Activated T-helper 2 cell treated with anti-CD3 and anti-CD28 coated beads, Interferon-gamma antibody, Interleukin-2, Interleukin-4, amounts not matched to agents 10 μg/mL and 5 μg/mL and 100 μg/mL, durations not matched to agents 14 hours and 24 hours and 36 hours (primary cell): ENCODE data around the gene ATG4C. TPM values are rescaled to one million over a fixed set of nuclear protein-coding genes. Genes with fewer than 3 reads are reported as not detected.

Experiments used
- DNase-seq: peaks from one replicate; pipeline ENCODE4 v3.0.0; 2021; ENCODE audit warnings: low spot score
- H3K27ac Mint-ChIP-seq: one replicate; pipeline ENCODE4 v1.8.0; 2021; ENCODE audit warnings: mixed read lengths
- H3K27me3 Mint-ChIP-seq: one replicate; pipeline ENCODE4 v1.8.0; 2021; ENCODE audit warnings: low read depth, mixed read lengths
- H3K36me3 Mint-ChIP-seq: one replicate; pipeline ENCODE4 v1.8.0; 2021; ENCODE audit warnings: low read depth, mixed read lengths
- H3K4me1 Mint-ChIP-seq: one replicate; pipeline ENCODE4 v1.8.0; 2021; ENCODE audit warnings: low read depth, mixed read lengths
- H3K4me3 Mint-ChIP-seq: one replicate; pipeline ENCODE4 v1.8.0; 2021; ENCODE audit warnings: low read depth, mild to moderate bottlenecking, moderate library complexity, mixed read lengths
- H3K9me3 Mint-ChIP-seq: one replicate; pipeline ENCODE4 v1.8.0; 2021; ENCODE audit warnings: mixed read lengths
- intact Hi-C: fragments of 100-400 bp; cut with micrococcal nuclease; formaldehyde crosslinking; loops from one replicate; pipeline ENCODE4 v1.15.1; 2023
- total RNA-seq: library from RNA; stranded (reverse); gene quantifications from 2 replicates; pipeline ENCODE4 v1.2.3, GENCODE V29; 2022

Gene ATG4C
- total RNA-seq, 1 donor from 2014 or later, result 10.1 TPM

GRCh38 chr1:62904856-62905225 lies 120.9 kb downstream of the ATG4C start:
- no peak overlapping the region for H3K27ac Mint-ChIP-seq
- peaks cover 7% of the 10 kb centered on the region for H3K4me1 Mint-ChIP-seq
- H3K36me3 Mint-ChIP-seq, result no peaks in the 10 kb centered on the region
- peaks cover 9% of the 10 kb centered on the region for H3K27me3 Mint-ChIP-seq
- intact Hi-C loops, result loop anchor here (10.0 kb wide), 1 partner anchor 1420 kb away; no protein-coding TSS in a partner anchor
- H3K9me3 Mint-ChIP-seq, result no peaks in the 10 kb centered on the region
- no peak for DNase-seq
- no peak overlapping the region for H3K4me3 Mint-ChIP-seq

DNA sequence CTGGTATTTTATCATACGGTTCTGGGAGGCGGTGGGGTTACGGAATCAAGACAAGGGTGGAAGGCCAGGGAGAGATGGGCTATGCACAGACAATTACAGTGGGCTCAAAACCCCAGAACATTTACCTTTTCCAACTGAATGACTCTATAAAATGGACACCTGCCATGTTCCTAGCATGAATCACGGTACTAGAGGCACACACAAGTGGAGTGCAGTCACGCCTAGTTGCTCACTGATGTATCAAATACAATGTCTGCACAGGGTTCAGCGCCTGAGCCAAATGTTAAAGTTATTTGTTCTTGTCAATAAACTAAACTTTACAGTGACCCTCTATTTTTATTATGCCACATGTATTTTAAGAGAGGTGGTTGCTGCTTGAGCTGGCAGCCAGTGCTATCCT lies 121.4 kb downstream of the ATG4C start:
- intact Hi-C loops, result loop anchor here (10.0 kb wide), 1 partner anchor 1421 kb away; no protein-coding TSS in a partner anchor
- no peak overlapping the region for H3K4me3 Mint-ChIP-seq

DNA sequence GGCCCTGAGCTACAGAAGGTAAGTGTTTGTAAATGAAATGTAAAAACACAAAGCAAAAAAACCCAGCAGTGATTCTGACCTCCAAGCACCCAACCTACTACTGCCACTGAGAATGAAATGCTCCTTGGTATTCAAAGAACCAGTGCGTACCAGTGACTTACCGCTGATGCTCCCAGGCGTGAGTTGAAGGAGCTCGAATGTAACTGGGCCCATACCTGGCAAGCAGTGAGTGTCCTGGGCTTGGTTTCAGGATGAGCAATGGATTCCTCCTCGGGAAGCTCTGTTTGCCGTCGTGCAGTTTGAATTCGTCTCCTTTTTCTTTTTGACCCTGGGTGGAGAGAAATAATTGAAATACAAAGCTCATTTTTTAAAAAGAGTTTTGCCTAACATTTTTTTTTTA lies 121.9 kb downstream of the ATG4C start:
- no peaks in the 10 kb centered on the region for H3K9me3 Mint-ChIP-seq
- H3K4me1 Mint-ChIP-seq, result peaks cover 7% of the 10 kb centered on the region

More for the DNA sequence above, 121.4 kb downstream of the ATG4C start:
- no peak for DNase-seq
- H3K9me3 Mint-ChIP-seq, result no peaks in the 10 kb centered on the region
- peaks cover 11% of the 10 kb centered on the region for H3K27me3 Mint-ChIP-seq
- no peak overlapping the region for H3K27ac Mint-ChIP-seq
- no peaks in the 10 kb centered on the region for H3K36me3 Mint-ChIP-seq
- H3K4me1 Mint-ChIP-seq, result peaks cover 7% of the 10 kb centered on the region

DNA sequence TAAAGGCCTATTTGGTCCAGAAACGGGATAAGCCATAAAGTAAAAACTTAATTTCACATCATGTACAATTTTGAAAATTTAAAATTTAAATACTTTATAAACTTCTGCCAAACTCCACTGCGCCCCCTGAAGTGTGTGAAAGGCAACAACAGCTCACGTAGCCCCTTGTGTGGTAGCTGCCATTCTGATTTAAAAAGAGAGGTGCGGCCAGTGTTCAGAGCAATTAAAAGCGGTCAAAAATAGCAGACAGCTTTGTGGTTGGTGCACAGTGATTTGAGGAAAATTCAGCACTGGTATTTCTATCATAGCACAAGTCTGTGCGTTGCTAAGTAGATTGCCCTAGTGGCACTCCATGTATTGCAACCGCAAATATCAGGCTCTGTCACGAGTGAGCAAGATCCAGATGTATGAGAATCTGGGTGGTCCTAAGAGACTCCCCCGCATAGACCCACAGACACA lies 122.5 kb downstream of the ATG4C start:
- no peak overlapping the region for H3K27ac Mint-ChIP-seq
- no peak for DNase-seq
- intact Hi-C loops, result loop anchor here (10.0 kb wide), 1 partner anchor 1422 kb away; no protein-coding TSS in a partner anchor
- H3K4me1 Mint-ChIP-seq, result peaks cover 7% of the 10 kb centered on the region
- no peaks in the 10 kb centered on the region for H3K9me3 Mint-ChIP-seq
- H3K27me3 Mint-ChIP-seq, result peaks cover 9% of the 10 kb centered on the region
- H3K36me3 Mint-ChIP-seq, result no peaks in the 10 kb centered on the region
- no peak overlapping the region for H3K4me3 Mint-ChIP-seq

More for the DNA sequence above, 121.9 kb downstream of the ATG4C start:
- intact Hi-C loops, result loop anchor here (10.0 kb wide), 1 partner anchor 1421 kb away; no protein-coding TSS in a partner anchor
- Mint-ChIP-seq H3K27me3 (peaks cover 10% of the 10 kb centered on the region), H3K36me3 (no peaks in the 10 kb centered on the region), H3K4me3 (no peak overlapping the region), H3K27ac (no peak overlapping the region)
- no peak for DNase-seq

- no peak for DNase-seq
- H3K4me1 Mint-ChIP-seq, result peaks cover 7% of the 10 kb centered on the region
- H3K27ac Mint-ChIP-seq, result no peak overlapping the region
- no peaks in the 10 kb centered on the region for H3K9me3 Mint-ChIP-seq
- H3K36me3 Mint-ChIP-seq, result no peaks in the 10 kb centered on the region
- H3K4me3 Mint-ChIP-seq, result no peak overlapping the region
- H3K27me3 Mint-ChIP-seq, result peaks cover 9% of the 10 kb centered on the region
- intact Hi-C loops, result loop anchor here (10.0 kb wide), 1 partner anchor 1423 kb away; no protein-coding TSS in a partner anchor
These were observed 124.3 kb downstream of the ATG4C start for GRCh38 chr1:62908168-62908695.

- H3K9me3 Mint-ChIP-seq, result no peaks in the 10 kb centered on the region
- peaks cover 7% of the 10 kb centered on the region for H3K4me1 Mint-ChIP-seq
- intact Hi-C loops, result no loop called here
- H3K27ac Mint-ChIP-seq, result no peak overlapping the region
- H3K36me3 Mint-ChIP-seq, result no peaks in the 10 kb centered on the region
- no peak overlapping the region for H3K4me3 Mint-ChIP-seq
- no peak for DNase-seq
- peaks cover 9% of the 10 kb centered on the region for H3K27me3 Mint-ChIP-seq
These were observed 128.2 kb downstream of the ATG4C start for GRCh38 chr1:62912028-62912638.

Other genes starting within 250 kb of the ATG4C start
- gene ANGPTL3, start 186.6 kb upstream of the ATG4C start, total RNA-seq, result not detected in 2 replicates
- gene DOCK7, start 95.7 kb upstream of the ATG4C start, total RNA-seq, result 17.8 and 21.2 TPM in 2 replicates